GM19397 (cell line): ENCODE results near the gene SOHLH1.

Experiments
- ATAC-seq: cut with Tn5 transposase; IDR thresholded peaks from one replicate; pipeline ENCODE4 v1.9.1; 2021; ENCODE audit warnings: mild to moderate bottlenecking, moderate library complexity; ENCODE audit not compliant: unreplicated experiment

SOHLH1 gene

GRCh38 chr9:135731454-135731853 is 32.2 kb upstream of the SOHLH1 start:
- ATAC-seq, result no peak

DNA sequence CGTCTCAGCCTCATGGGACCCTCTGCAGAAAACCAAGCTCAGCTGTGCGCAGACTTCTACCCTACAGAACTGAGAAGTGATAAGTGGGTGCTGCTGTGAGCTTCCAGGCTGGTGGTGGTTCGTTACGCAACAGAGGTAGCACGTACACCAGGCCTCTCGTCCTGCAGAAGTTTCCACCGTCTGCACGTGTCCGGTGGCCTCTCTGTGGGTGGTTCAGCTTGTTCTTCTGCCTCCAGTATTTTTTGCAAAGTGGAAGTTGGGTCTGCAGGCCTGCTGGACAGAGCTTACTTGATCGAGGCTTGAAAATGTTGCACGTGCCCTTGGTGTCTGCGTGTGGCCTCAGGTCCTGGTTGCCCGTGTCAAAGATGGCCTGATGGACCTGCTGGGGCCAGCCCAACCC is 30.2 kb upstream of the SOHLH1 start:
- ATAC-seq, result no peak

DNA sequence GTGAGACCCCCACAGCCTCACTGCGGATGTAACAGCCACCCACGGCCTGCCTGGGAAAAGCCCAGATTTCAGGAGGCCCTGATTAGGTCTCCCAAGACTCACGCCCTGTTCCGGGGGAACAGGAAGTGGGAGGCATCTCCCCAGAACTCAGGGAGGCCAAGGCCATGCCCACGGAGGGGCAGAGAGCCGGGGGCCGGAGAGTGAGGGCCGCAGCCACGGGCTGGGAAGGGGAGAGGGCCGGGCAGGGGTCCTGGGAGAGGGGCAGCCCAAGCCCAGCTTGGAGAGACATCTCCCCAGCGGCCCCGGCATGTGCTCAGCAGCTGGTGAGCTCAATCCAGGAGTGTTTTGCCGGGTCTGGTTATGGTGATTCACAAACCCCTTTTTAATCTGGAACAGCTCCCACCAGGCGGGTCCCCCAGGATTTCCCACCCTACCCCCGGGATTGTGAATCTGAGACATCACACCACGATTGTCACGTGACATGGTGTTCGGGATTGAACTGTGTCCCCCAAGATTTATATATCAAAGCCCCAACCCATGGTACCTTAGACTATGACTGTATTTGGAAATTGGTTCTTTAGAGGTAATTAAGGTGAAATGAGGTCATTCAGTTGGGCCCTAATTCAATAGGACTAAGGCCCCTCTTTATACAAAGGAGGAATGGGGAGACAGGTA is 29.3 kb upstream of the SOHLH1 start:
- no peak for ATAC-seq

DNA sequence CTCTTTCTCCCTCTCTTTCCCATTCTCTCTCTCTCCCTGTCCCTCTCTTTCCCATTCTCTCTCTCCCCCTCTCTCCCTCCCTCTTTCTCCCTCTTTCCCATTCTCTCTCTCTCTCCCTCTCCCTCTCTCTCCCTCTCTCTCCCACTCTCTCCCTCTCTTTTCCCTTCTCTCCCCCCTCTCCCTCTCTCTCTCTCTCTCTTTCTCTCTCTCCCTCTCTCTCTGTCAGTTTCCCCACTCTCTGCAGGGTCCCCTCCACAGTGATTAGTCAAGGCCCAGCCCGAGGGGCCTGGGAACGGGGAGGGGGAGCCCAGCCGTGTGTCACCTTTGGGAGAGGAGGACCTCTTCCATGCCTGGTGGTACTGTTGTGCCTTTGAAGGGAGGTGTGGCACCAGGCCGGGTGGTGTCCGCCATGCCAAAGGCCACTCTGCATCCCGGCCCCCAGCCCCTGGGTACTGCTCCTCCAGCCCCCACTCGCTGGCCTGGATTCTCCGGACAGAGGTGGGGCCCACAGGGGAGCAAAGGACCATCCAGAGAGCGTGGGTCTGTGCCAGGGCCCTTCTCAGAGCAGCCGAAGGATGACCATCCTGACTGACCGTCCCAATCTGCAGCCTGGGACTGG is 28.1 kb upstream of the SOHLH1 start:
- no peak for ATAC-seq

DNA sequence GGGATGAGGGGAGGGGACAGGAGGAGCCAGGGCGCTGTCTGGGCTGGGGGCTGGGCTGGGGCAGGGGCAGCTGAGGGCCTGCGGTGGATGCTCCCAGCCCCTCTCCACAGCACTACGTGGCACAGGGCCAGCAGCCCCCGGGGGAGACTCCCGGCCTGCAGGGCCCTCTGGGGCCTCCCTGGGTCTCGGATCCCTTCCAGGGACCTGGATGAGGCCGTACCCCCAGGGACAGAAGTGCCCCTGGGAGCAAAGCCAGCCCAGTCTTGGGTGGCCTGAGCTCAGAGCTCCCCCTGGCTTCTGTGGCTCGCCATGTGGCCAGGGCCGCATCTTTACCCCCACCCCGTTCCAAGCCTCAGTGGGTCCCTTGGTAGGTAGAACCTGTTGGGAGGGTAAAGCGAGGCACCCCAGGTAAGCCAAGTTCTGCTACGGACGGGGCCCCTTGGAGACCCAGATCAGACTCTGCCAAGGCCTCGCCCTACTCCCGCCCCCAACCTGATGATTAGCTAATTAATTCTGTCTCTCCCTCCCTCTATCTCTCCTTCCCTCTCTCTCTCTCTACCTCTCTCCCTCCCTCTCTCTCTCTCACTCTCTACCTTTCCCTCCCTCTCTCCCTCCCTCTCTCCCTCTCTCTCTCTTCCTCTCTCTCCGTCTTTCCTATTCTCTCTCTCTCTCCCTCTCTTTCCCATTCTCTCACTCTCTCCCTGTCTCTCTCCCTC is 27.0 kb upstream of the SOHLH1 start:
- ATAC-seq, result no peak

- no peak for ATAC-seq
These were observed 25.0 kb upstream of the SOHLH1 start for GRCh38 chr9:135724186-135724787.

GRCh38 chr9:135722365-135722764 is 23.1 kb upstream of the SOHLH1 start:
- ATAC-seq, result no peak

DNA sequence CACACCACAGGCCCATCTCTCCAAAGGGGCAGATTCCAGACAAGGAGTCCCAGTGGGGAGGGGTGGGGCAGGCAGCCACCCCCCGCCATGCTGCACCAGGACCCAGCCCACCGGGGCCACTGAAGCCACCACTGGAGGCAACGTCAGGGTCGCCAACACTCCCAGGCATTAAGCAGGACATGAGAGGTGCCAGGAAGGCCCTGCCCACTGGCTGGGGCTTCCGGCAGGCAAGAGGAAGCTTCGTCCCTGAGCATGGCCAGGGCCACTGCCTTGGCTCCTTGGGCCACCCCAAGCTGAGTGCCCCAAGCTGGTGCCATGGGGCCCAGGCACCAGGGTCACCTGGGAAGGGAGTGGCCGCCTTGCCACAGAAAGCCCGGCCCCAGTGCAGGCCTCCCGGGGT is 20.2 kb upstream of the SOHLH1 start:
- no peak for ATAC-seq

DNA sequence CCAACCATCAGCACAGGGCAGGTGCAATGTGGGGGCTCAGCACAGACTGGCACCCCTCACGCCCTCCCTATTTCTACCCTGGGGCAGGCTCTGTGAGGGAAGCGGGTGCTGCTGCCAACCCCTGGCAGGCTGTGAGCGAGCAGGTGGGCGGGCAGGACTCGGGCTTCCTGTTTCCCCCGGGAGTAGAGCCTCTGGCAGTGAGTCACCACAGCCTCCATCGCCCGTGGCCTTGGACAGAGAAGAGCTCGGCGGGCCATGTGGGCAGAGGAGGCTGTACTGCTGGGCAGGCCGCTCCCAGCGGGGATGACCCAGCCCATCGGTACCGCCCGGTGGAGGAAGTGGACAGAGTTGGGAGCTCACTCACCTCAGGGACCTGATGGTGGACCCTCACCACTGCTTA is 19.3 kb upstream of the SOHLH1 start:
- ATAC-seq, result no peak

DNA sequence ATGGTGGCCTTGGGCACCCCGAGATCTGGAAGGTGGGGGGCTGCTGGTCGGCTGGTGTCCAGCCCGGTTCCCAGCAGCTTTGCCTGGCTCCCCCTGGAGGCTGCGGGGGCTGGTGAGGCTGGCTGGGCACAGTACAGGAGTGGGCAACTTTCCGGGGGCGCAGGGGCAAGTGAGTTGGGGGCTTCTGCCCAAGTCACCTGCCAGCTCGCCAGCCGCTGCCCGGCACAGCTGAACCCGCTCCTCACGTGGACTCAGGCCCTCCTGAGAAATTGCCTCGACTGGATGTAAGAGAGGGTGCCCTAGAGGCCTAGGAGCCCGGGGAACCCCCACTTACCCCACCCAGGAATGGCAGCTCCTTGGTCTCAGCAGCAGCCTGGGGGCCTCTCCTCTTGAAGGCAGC is 18.1 kb upstream of the SOHLH1 start:
- no peak for ATAC-seq

- no peak for ATAC-seq
These were observed 16.8 kb upstream of the SOHLH1 start for GRCh38 chr9:135716045-135716444.

DNA sequence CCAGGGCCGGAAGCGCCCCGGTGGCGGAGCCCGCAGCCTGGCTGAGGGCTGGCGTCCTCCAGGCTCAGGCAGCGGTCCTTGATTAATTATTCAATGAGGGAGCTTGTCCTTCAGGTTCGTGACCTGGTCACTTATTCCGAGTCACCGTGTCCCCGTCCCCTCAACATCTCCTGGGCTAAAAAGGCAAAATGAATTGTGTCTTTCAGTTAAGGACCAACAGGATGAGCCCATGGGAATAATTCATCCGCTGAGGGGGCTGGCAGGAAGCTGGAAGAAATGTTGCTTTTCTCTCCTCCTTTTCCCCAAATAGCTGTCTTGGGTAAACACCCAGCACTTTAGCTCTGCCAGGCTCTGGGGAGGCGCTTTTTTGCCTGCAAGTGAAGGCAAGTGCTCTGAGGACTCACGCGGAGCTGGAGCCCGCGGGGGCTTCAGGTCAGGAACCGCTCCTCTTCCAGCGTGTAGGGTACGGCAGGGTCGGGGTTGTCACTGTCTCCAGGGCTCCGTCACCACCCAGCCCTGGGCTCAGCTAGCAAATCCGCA is 15.8 kb upstream of the SOHLH1 start:
- ATAC-seq, result no peak

DNA sequence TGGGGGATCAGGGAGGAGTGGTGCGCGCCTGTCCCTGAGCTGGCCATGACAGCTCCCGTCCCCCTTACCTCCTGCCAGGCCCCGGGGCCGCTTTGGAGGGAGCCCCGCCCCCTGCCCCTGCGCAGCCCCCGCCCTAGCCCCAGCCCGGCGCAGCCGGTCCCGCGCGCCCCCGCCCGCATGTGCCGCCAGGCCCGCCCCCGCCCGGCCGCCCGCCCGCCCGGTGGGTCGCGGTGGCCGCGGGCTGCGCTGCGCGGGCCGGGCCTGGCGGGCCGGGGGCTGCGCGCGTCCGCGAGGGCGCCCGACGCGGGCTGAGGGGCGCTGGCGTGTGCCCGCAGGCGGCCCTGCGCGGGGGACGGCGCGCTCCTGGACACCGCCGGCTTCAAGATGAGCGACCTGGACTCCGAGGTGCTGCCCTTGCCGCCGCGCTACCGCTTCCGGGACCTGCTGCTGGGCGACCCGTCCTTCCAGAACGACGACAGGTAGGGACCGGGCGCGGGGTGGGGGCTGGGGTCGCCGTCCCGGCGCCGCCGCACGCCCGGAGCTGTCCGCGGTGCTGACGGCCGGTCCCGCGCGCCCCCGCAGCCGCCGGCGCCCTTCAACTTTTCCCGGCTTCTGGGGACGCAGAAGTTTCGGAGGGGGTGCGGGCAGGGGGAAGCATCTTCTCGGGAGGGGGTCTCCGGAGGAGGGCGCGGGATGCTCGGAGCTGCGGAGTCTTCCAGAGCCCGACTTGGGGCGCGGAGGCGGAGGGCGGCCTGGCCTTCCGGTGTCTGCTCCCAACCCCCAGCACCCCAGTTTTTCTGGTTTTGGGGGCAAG is 15.2 kb upstream of the SOHLH1 start:
- ATAC-seq, result no peak

DNA sequence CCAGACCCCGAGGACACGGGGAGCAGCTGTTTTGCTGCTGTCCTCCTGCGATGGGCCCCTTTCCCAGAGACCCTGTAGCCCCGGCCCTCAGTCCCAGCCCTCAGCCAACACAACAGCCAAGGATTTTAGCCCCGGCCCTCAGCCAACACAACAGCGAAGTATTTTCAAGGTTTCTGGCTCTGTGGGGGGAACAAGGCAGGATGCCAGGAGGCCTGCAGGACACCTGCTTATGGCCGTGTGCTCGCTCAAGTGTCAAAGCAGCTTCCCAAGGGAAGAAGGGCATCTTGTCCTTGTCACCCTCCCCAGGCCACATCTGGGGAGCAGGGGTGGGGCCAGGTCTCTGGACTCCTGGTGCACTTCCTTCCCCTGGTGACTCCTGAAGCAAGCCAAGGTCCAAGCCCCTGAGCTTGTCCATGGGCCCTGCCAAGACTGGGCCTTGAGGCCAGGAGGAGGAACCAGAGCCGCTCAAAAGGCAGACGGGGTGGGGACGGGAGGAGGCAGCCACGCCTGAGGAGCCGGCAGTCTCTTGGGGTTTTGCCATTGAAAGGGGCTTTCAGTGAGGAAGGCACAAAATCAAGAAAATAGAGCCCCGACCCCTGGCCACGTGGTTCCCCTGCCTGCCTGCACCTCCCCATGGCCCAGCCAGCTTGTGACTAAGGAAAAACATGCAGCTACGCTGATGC is 13.5 kb upstream of the SOHLH1 start:
- ATAC-seq, result no peak

- no peak for ATAC-seq
These were observed 12.6 kb upstream of the SOHLH1 start for GRCh38 chr9:135711881-135712280.

DNA sequence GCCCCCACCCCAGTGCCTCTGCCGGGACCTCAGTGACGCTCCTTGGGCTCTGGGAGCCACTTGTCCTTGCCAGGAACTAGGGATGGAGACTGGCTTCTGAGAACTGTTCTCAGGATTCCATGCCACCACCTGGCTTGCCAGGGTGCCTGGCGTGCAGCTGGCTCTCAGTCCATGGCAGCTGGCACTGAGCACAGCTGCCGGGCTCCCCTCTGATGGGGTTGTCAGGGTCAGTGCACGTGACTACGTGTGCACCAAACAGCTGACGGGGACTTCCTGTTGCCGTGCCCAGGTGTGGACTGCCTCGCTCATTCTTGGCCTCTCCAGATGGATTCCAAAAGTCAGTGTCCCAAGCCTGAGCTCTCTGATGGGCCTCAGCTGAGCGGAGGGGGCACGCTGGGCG is 12.1 kb upstream of the SOHLH1 start:
- no peak for ATAC-seq

- no peak for ATAC-seq
These were observed 8.9 kb upstream of the SOHLH1 start for GRCh38 chr9:135708164-135708563.

DNA sequence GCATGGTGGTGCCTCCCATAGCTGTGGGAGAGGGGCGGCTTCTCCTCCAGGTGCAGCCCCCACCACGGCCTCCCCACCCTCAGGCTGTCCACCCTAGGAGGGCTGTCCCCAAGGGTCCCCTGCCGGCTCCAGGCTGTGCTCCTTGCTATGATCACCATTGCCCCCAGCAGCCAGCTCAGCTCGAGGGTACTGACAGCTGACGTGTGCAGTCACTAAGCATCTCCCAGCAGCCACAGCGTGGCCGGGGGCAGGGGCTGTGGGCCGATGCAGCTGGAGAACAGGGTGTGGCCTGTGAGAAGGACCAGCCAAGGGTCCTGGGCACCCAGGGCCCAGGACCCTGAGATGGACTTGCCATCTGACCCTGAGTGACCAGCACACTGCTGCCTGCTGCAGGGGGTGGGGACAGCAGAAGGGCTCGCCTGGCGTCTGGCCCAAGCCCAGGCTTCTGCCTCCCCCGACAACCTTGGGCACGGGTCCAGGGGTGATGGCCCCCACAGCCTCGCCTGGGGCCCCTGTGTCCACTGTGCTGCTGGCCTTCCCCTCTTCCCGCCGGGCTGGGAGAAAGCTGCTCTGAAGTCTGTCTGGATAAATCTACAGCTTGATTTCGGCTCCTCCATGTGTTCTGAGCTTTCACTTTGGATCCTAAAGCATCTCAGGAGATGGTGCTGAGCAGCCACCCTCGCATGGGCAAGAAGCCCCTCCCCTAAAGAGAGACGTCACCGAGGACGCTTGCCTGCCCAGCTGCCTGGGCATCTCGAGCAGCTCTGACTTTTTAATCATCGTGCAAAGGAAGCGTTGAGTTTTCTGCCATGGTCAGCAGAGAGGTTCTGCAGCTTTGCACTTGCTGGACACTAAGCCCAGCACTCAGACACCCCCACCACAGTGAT is 8.2 kb upstream of the SOHLH1 start:
- no peak for ATAC-seq

DNA sequence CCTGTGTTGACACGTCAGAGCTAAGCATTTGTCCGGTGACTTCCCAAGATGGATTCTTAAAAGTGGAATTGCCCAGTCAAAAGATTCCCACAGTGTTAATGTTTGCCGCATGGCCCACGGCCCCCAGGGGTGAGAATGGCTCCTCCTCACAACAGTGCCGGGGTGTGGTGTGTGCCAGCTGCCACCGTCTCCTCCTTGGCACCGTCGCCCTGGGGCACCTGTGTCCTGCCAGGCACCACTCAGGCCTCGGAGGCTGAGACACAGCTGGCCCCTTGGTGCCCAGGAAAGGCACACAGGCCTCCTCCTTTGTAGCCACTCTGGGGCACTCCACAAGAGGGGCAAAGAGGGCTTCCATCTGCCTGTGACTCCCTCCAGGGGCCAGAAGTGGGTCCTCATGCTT is 7.0 kb upstream of the SOHLH1 start:
- ATAC-seq, result no peak
